IMR-90 (cell line): ENCODE results near the gene CSRNP3. TPM values are rescaled to one million over a fixed set of nuclear protein-coding genes. Genes with fewer than 3 reads are reported as not detected.

ENCODE experiments used
- ATAC-seq: fragments of 200-7000 bp; cut with Tn5 transposase; 2 replicates; pipeline ENCODE4 v1.9.1; 2020; ENCODE audit warnings: low read depth, mild to moderate bottlenecking, moderate library complexity
- BruUV-seq: library from RNA; stranded (reverse); fragments of 400-500 nt; replicated peaks from 2 replicates; lab custom pipeline; 2021; lab: Mats Ljungman, UMichigan
- CTCF ChIA-PET: fragments of 300-600 bp; formaldehyde crosslinking; extraction: SDS; loops from one replicate; lab custom pipeline; 2021; ENCODE audit warnings: antibody characterized with exemption; lab: Yijun Ruan, JAX
- POLR2A ChIA-PET: fragments of 300-600 bp; sonication (Branson Sonifier 250); formaldehyde crosslinking; loops from one replicate; lab custom pipeline; 2022; ENCODE audit warnings: antibody characterized with exemption; ENCODE audit not compliant: unreplicated experiment; lab: Charles Lee
- DNase-seq: peaks from one replicate; pipeline ENCODE4 v3.0.0; 2013
- H2AFZ ChIP-seq: replicated peaks from 2 replicates; pipeline ENCODE3; 2013; ENCODE audit warnings: low read length, mild to moderate bottlenecking; ENCODE audit not compliant: poor library complexity
- H2AK5ac ChIP-seq: 2 replicates; pipeline ENCODE4 v1.6.1; 2013; ENCODE audit warnings: low read depth, low read length, inconsistent platforms
- H2AK9ac ChIP-seq: replicated peaks from 2 replicates; pipeline ENCODE3; 2013; ENCODE audit warnings: mild to moderate bottlenecking, low read depth, low read length, moderate library complexity; ENCODE audit not compliant: poor library complexity
- H2BK120ac ChIP-seq: 2 replicates; pipeline ENCODE4 v1.6.1; 2013; ENCODE audit warnings: low read depth, low read length, inconsistent platforms
- H2BK15ac ChIP-seq: 3 replicates; pipeline ENCODE4 v1.6.1; 2013; ENCODE audit warnings: low read depth, low read length, inconsistent platforms
- H2BK20ac ChIP-seq: 2 replicates; pipeline ENCODE4 v1.6.1; 2013; ENCODE audit warnings: low read depth, mild to moderate bottlenecking, inconsistent platforms, low read length, moderate library complexity
- H2BK5ac ChIP-seq: 2 replicates; pipeline ENCODE4 v1.6.1; 2013; ENCODE audit warnings: mild to moderate bottlenecking, low read depth, low read length, inconsistent platforms; ENCODE audit not compliant: poor library complexity, severe bottlenecking
- H3K14ac ChIP-seq: replicated peaks from 2 replicates; pipeline ENCODE4 v1.6.1; 2013; ENCODE audit warnings: low read depth, low read length, inconsistent platforms
- H3K18ac ChIP-seq: 2 replicates; pipeline ENCODE4 v1.6.1; 2013; ENCODE audit warnings: low read depth, low read length, control low read depth
- H3K23ac ChIP-seq: 2 replicates; pipeline ENCODE4 v1.6.1; 2013; ENCODE audit warnings: low read depth, low read length, inconsistent platforms
- H3K27ac ChIP-seq: 2 replicates; pipeline ENCODE4 v1.5.1; 2013; ENCODE audit warnings: mild to moderate bottlenecking, control low read depth, low read length; ENCODE audit not compliant: insufficient read depth
- H3K27me3 ChIP-seq: 2 replicates; pipeline ENCODE4 v1.6.1; 2013; ENCODE audit warnings: low read length; ENCODE audit not compliant: control insufficient read depth, insufficient read depth
- H3K36me3 ChIP-seq: 2 replicates; pipeline ENCODE4 v1.6.1; 2013; ENCODE audit warnings: low read length, mixed read lengths; ENCODE audit not compliant: control insufficient read depth, insufficient read depth
- H3K4ac ChIP-seq: 2 replicates; pipeline ENCODE4 v1.6.1; 2013; ENCODE audit warnings: low read depth, low read length, inconsistent platforms
- H3K4me1 ChIP-seq: 2 replicates; pipeline ENCODE4 v1.6.1; 2013; ENCODE audit warnings: low read length, mixed read lengths; ENCODE audit not compliant: control insufficient read depth, insufficient read depth
- H3K4me2 ChIP-seq: 2 replicates; pipeline ENCODE4 v1.6.1; 2013; ENCODE audit warnings: low read depth, mild to moderate bottlenecking, control low read depth, low read length, moderate library complexity
- H3K4me3 ChIP-seq: 2 replicates; pipeline ENCODE4 v1.5.1; 2013; ENCODE audit warnings: low read depth, mild to moderate bottlenecking, control low read depth, low read length, moderate library complexity; ENCODE audit not compliant: insufficient read depth
- H3K56ac ChIP-seq: 2 replicates; pipeline ENCODE4 v1.6.1; 2013; ENCODE audit warnings: low read length, inconsistent platforms; ENCODE audit not compliant: insufficient read depth; ENCODE audit errors: extremely low read depth
- H3K79me1 ChIP-seq, 2 experiments: 2 replicates each; pipeline ENCODE4 v1.6.1; 2013; ENCODE audit warnings: low read length in 2 of 2, inconsistent platforms in 1 of 2, low read depth in 1 of 2
- H3K9ac ChIP-seq: 2 replicates; pipeline ENCODE4 v1.6.1; 2013; ENCODE audit warnings: low read depth, low read length, control low read depth
- H3K9me1 ChIP-seq: 2 replicates; pipeline ENCODE4 v1.6.1; 2013; ENCODE audit warnings: low read length, inconsistent platforms; ENCODE audit not compliant: insufficient read depth
- H3K9me3 ChIP-seq: 2 replicates; pipeline ENCODE4 v1.6.1; 2013; ENCODE audit warnings: low read length; ENCODE audit not compliant: control insufficient read depth, insufficient read depth
- H4K20me1 ChIP-seq: 2 replicates; pipeline ENCODE4 v1.6.1; 2013; ENCODE audit warnings: low read length, inconsistent platforms; ENCODE audit not compliant: insufficient read depth
- H4K5ac ChIP-seq: 2 replicates; pipeline ENCODE4 v1.6.1; 2013; ENCODE audit warnings: mild to moderate bottlenecking, low read depth, low read length, control low read depth
- H4K8ac ChIP-seq, 2 experiments: 2 replicates each; pipeline ENCODE4 v1.6.1; 2013; ENCODE audit warnings: low read depth in 2 of 2, low read length in 2 of 2, control low read depth in 1 of 2, inconsistent platforms in 1 of 2
- H4K91ac ChIP-seq: 2 replicates; pipeline ENCODE4 v1.6.1; 2013; ENCODE audit warnings: low read depth, low read length, inconsistent platforms; ENCODE audit not compliant: insufficient read depth
- BHLHE40 ChIP-seq: fragments of 150-350 bp; IDR thresholded peaks from 2 replicates; pipeline ENCODE4 v1.6.1; 2016; ENCODE audit warnings: mild to moderate bottlenecking, low read depth, low read length
- CTCF ChIP-seq: conservative IDR thresholded peaks from 2 replicates; pipeline ENCODE4 v1.5.1; 2012; ENCODE audit warnings: mild to moderate bottlenecking, low read depth, low read length, improper control_type of control experiment
- FOS ChIP-seq: fragments of 150-350 bp; IDR thresholded peaks from 2 replicates; pipeline ENCODE4 v1.6.1; 2016; ENCODE audit warnings: low read depth, low read length
- MAZ ChIP-seq: IDR thresholded peaks from 2 replicates; pipeline ENCODE4 v1.6.1; 2012; ENCODE audit warnings: low read depth, mild to moderate bottlenecking, low read length, improper control_type of control experiment, moderate library complexity, borderline replicate concordance
- MXI1 ChIP-seq: IDR thresholded peaks from 2 replicates; pipeline ENCODE4 v1.6.1; 2012; ENCODE audit warnings: low read depth, mild to moderate bottlenecking, low read length, moderate library complexity, borderline replicate concordance
- NFE2L2 ChIP-seq: fragments of 150-350 bp; IDR thresholded peaks from 2 replicates; pipeline ENCODE4 v1.6.1; 2016; ENCODE audit warnings: low read depth, mild to moderate bottlenecking, low read length
- RAD21 ChIP-seq: IDR thresholded peaks from 2 replicates; pipeline ENCODE4 v1.6.1; 2012; ENCODE audit warnings: low read length, improper control_type of control experiment
- SMC3 ChIP-seq: fragments of 150-350 bp; IDR thresholded peaks from 2 replicates; pipeline ENCODE4 v1.6.1; 2016; ENCODE audit warnings: low read depth, mild to moderate bottlenecking, antibody characterized with exemption, low read length, moderate library complexity
- dilution Hi-C: fragments of 300-500 bp; cut with HindIII; formaldehyde crosslinking; loops from one replicate; pipeline ENCODE4 v1.14.3; 2018; ENCODE audit warnings: low sequenced_read_pairs; ENCODE audit not compliant: unreplicated experiment
- in situ Hi-C: fragments of 300-500 bp; cut with MboI; formaldehyde crosslinking; loops from 3 replicates; pipeline ENCODE4 v1.14.3; 2019; ENCODE audit warnings: low sequenced_read_pairs, inconsistent platforms, mixed read lengths
- intact Hi-C: fragments of 100-400 bp; cut with micrococcal nuclease; formaldehyde crosslinking; loops from 2 replicates; pipeline ENCODE4 v1.10.0; 2022
- polyA plus RNA-seq, 3 experiments: library from polyadenylated mRNA; depleted of rRNA; stranded (reverse); fragments of >200 nt; gene quantifications; 2 replicates each; pipeline ENCODE4 v1.2.3, GENCODE V29; 2012; ENCODE audit warnings: low replicate concordance in 1 of 3
- total RNA-seq: library from RNA; depleted of rRNA; stranded (reverse); fragments of >200 nt; gene quantifications from 2 replicates; pipeline ENCODE4 v1.2.3, GENCODE V29; 2012
- TF ChIP-seq, protein P1 (sequence below): fragments of 150-350 bp; IDR thresholded peaks from 2 replicates; pipeline ENCODE4 v1.6.1; 2017; ENCODE audit warnings: mild to moderate bottlenecking, antibody characterized with exemption, low read length, low read depth

Gene CSRNP3
- total and polyA plus RNA-seq, 2 of the 4 experiments (the other 2 are of a cell fraction) = 0.21 to 0.72 TPM

GRCh38 chr2:165562233-165562632 is 92.7 kb downstream of the CSRNP3 start:
- no peak overlapping the region for H3K4me3 ChIP-seq
- no peak overlapping the region for H2BK15ac ChIP-seq
- no peak overlapping the region for H3K9ac ChIP-seq
- H3K27ac ChIP-seq = no peak overlapping the region
- ATAC-seq = no peak
- intact Hi-C loops = loop anchor here (10.0 kb wide), 1 partner anchor 313 kb away; no protein-coding TSS in a partner anchor
- in situ Hi-C loops = no loop called here
- H3K4me1 ChIP-seq = no peaks in the 10 kb centered on the region
- no peak overlapping the region for H2AK5ac ChIP-seq
- H3K4me2 ChIP-seq = no peak overlapping the region
- H4K20me1 ChIP-seq = no peaks in the 10 kb centered on the region
- H3K14ac ChIP-seq = no peak overlapping the region
- no peaks in the 10 kb centered on the region for H3K79me1 ChIP-seq
- no peak overlapping the region for H3K56ac ChIP-seq
- H2BK20ac ChIP-seq = no peak overlapping the region
- no peak overlapping the region for H3K23ac ChIP-seq
- ChIA-PET CTCF (interaction anchor here (0.5 kb wide), 1 partner anchor 10 kb away, joined by 6 read pairs; no protein-coding TSS in a partner anchor), POLR2A (no interaction called here)
- TF ChIP-seq MAZ = no peak
- TF ChIP-seq NFE2L2 = no peak
- TF ChIP-seq SMC3 = no peak
- TF ChIP-seq RAD21 = no peak
- TF ChIP-seq CTCF = no peak
- no peak for TF ChIP-seq MXI1
- TF ChIP-seq FOS = no peak
- TF ChIP-seq, protein P1, sequence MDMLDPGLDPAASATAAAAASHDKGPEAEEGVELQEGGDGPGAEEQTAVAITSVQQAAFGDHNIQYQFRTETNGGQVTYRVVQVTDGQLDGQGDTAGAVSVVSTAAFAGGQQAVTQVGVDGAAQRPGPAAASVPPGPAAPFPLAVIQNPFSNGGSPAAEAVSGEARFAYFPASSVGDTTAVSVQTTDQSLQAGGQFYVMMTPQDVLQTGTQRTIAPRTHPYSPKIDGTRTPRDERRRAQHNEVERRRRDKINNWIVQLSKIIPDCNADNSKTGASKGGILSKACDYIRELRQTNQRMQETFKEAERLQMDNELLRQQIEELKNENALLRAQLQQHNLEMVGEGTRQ = no peak
- TF ChIP-seq BHLHE40 = no peak
- no peak overlapping the region for H2BK5ac ChIP-seq
- H3K27me3 ChIP-seq = no peaks in the 10 kb centered on the region
- H3K9me3 ChIP-seq = no peaks in the 10 kb centered on the region
- no peaks in the 10 kb centered on the region for H3K9me1 ChIP-seq
- no peaks in the 10 kb centered on the region for H3K36me3 ChIP-seq
- no peak overlapping the region for H2AK9ac ChIP-seq
- BruUV-seq = no TSS peak
- H4K91ac ChIP-seq = no peak overlapping the region
- no peak overlapping the region for H4K5ac ChIP-seq
- no peak overlapping the region for H2AFZ ChIP-seq
- H3K4ac ChIP-seq = no peak overlapping the region
- H3K18ac ChIP-seq = no peak overlapping the region
- no peak for DNase-seq
- H2BK120ac ChIP-seq = no peak overlapping the region
- dilution Hi-C loops = no loop called here
- no peak overlapping the region for H4K8ac ChIP-seq
